ENCODE results near the gene IL17RA. TPM values are rescaled to one million over a fixed set of nuclear protein-coding genes. Genes with fewer than 3 reads are reported as not detected.
"Not testable (repeated sequence)": the region's sequence is repeated elsewhere in the genome, so short reads cannot be mapped to it uniquely, and the experiment has no call there.

Gene IL17RA
- total RNA-seq, 2 donors from 2014 or later: 7.9 to 12.2 TPM

GRCh38 chr22:17140022-17140421, 55.2 kb downstream of the IL17RA start:
- no peak for DNase-seq (ENCODE audit: low spot score)
- Histone ChIP-seq H3K27ac (peak overlapping the region; percentile 55 to 65), H3K4me1 (peaks cover 0 to 23% of the 10 kb centered on the region in 2 donors), H3K27me3 (no peaks in the 10 kb centered on the region), H3K36me3 (peaks cover 45% of the 10 kb centered on the region), H3K9me3 (no peaks in the 10 kb centered on the region), H3K4me3 (no peak overlapping the region)
- no peak for TF ChIP-seq CTCF (IDR thresholded peaks at IDR 0.05)

GRCh38 chr22:17140826-17141766, 56.3 kb downstream of the IL17RA start:
- Histone ChIP-seq H3K27ac (peak overlapping the region in 1 of 2 donors; percentile 65), H3K36me3 (peaks cover 48% of the 10 kb centered on the region), H3K4me1 (peaks cover 0 to 23% of the 10 kb centered on the region in 2 donors), H3K27me3 (no peaks in the 10 kb centered on the region), H3K9me3 (no peaks in the 10 kb centered on the region), H3K4me3 (no peak overlapping the region)
- no peak for TF ChIP-seq CTCF (IDR thresholded peaks at IDR 0.05)
- DNase-seq (ENCODE audit: low spot score): no peak

GRCh38 chr22:17143101-17143500, 58.3 kb downstream of the IL17RA start:
- H3K4me3 ChIP-seq: no peak overlapping the region
- peaks cover 48% of the 10 kb centered on the region for H3K36me3 ChIP-seq
- no peak for TF ChIP-seq CTCF (IDR thresholded peaks at IDR 0.05)
- H3K27ac ChIP-seq: no peak overlapping the region
- H3K9me3 ChIP-seq: no peaks in the 10 kb centered on the region
- DNase-seq (ENCODE audit: low spot score): no peak
- H3K27me3 ChIP-seq: no peaks in the 10 kb centered on the region
- H3K4me1 ChIP-seq: peaks cover 0 to 23% of the 10 kb centered on the region in 2 donors

- DNase-seq (ENCODE audit: low spot score): no peak
- H3K27ac ChIP-seq: no peak overlapping the region
- H3K4me3 ChIP-seq: no peak overlapping the region
- no peaks in the 10 kb centered on the region for H3K27me3 ChIP-seq
- H3K36me3 ChIP-seq: peaks cover 42% of the 10 kb centered on the region
- peaks cover 0 to 23% of the 10 kb centered on the region in 2 donors for H3K4me1 ChIP-seq
- no peaks in the 10 kb centered on the region for H3K9me3 ChIP-seq
- no peak for TF ChIP-seq CTCF (IDR thresholded peaks at IDR 0.05)
These were observed 59.0 kb downstream of the IL17RA start for GRCh38 chr22:17143826-17144225.

- DNase-seq (ENCODE audit: low spot score): no peak
- Histone ChIP-seq H3K36me3 (peaks cover 45% of the 10 kb centered on the region), H3K9me3 (no peaks in the 10 kb centered on the region), H3K27ac (no peak overlapping the region), H3K4me1 (peaks cover 0 to 15% of the 10 kb centered on the region in 2 donors), H3K27me3 (no peaks in the 10 kb centered on the region), H3K4me3 (no peak overlapping the region)
- TF ChIP-seq CTCF (IDR thresholded peaks at IDR 0.05): no peak
These were observed 60.4 kb downstream of the IL17RA start for GRCh38 chr22:17145021-17145680.

GRCh38 chr22:17147458-17147857, 62.7 kb downstream of the IL17RA start:
- not testable (repeated sequence) for H3K4me1 ChIP-seq; H3K27me3 ChIP-seq; DNase-seq (ENCODE audit: low spot score); H3K27ac ChIP-seq; H3K9me3 ChIP-seq; H3K4me3 ChIP-seq
- H3K36me3 ChIP-seq: peaks cover 37% of the 10 kb centered on the region
